ENCODE data around the gene PRKCZ.

GRCh38 chr1:2169200-2169836, 119.1 kb downstream of the PRKCZ start:
- TF ChIP-seq POLR2A (IDR thresholded peaks at IDR 0.05; ENCODE audit: low read depth, low read length) (no peak), CTCF (conservative IDR thresholded peaks at IDR 0.05; ENCODE audit: low read depth, low read length) (no peak), SMC3 (IDR thresholded peaks at IDR 0.05; ENCODE audit: low read depth, low read length) (no peak), CEBPB (IDR thresholded peaks at IDR 0.05; ENCODE audit: low read depth, low read length) (no peak), RFX5 (IDR thresholded peaks at IDR 0.05; ENCODE audit: low read depth, low read length) (no peak)
